ENCODE results near the gene MOBP.
A peak's percentile ranks its signal among the peaks of the same experiment; 100 is the strongest.

The MOBP gene

GRCh38 chr3:39499651-39500273 is 32.3 kb downstream of the MOBP start:
- no peak for DNase-seq

- DNase-seq = no peak
These were observed 33.6 kb downstream of the MOBP start for GRCh38 chr3:39501059-39501458.

DNA sequence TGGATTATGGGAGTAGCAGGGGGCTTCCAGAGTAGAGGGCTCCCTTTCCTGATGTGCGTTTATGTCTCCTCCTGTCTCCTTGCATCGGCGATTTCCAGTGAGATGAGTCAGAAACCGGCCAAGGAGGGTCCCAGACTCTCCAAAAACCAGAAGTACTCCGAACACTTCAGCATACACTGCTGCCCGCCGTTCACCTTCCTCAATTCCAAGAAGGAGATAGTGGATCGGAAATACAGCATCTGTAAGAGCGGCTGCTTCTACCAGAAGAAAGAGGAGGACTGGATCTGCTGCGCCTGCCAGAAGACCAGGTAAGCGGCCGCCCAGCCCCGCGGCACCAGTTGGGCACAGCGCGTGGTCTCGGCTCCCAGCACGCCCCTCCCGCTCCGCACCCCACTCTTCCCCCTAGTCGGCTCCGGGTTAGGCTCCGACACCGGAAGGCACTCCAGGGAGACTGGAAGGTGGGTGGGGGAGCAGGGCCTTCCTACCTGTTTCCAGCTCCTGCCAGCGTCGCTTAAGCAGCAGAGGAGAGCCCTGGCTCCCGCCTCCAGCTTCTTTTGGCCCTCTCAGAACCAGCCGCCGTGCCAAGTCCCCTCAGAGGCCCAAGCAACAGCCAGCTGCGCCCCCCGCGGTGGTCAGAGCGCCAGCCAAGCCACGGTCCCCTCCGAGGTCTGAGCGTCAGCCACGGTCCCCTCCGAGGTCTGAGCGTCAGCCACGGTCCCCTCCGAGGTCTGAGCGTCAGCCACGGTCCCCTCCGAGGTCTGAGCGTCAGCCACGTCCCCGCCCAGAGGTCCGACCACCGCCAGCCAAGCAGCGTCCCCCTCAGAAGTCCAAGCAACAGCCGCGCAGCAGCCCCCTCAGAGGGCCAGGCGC is 34.7 kb downstream of the MOBP start:
- DNase-seq = peak in 1 of 2 donors; percentile 2

GRCh38 chr3:39502838-39503145 is 35.3 kb downstream of the MOBP start:
- DNase-seq = no peak

- DNase-seq = no peak
These were observed 38.6 kb downstream of the MOBP start for GRCh38 chr3:39505866-39506742.

DNA sequence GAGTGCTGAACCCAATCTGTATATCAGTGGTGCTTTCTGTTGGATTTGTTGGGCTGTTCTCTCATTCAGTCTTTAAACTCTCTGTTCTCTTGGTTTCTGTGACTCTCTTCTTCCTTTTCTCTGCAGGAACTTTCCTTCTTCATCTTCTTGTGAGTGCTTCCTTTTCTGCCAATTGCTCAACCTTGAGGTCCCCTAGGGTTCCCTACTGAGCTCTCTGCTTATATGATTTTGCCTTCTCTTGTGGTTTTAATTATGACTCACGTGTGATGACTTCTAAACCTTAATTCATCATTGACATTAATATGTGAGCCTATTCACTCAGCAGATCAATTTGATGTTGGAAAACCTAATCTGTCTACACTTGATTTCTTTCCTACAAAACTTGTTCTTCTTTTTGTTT is 39.4 kb downstream of the MOBP start:
- DNase-seq = no peak

DNA sequence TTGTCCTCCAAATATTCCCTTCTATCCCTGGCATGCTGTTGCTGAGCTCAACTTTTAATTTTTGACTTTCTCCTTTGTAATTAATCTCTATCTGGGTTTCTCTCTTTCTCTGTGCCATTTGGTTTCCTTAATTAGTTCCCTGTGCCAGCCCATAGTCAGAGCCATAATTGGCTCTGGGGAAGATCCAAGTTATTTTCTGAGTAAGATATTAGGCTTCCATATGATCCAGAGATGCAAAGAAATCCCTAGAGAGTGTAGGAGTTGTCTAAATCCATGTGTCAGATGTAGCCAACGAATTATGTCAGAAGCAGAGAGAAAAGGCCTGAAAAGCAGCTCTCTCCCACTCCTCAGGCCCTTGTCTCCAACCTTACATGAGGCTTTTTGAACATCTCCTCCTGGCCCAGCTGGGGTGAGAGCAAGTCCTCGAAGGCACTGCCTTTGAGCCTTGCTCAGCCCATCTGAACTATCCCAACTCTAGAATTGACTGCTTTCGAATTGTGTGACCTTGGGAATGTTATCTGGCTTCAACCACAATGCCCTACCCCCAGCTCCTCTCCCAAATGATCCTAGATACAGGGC is 46.4 kb downstream of the MOBP start:
- no peak for DNase-seq

GRCh38 chr3:39515681-39516441 is 48.4 kb downstream of the MOBP start:
- DNase-seq = no peak

GRCh38 chr3:39519103-39519502 is 51.6 kb downstream of the MOBP start:
- DNase-seq = no peak

DNA sequence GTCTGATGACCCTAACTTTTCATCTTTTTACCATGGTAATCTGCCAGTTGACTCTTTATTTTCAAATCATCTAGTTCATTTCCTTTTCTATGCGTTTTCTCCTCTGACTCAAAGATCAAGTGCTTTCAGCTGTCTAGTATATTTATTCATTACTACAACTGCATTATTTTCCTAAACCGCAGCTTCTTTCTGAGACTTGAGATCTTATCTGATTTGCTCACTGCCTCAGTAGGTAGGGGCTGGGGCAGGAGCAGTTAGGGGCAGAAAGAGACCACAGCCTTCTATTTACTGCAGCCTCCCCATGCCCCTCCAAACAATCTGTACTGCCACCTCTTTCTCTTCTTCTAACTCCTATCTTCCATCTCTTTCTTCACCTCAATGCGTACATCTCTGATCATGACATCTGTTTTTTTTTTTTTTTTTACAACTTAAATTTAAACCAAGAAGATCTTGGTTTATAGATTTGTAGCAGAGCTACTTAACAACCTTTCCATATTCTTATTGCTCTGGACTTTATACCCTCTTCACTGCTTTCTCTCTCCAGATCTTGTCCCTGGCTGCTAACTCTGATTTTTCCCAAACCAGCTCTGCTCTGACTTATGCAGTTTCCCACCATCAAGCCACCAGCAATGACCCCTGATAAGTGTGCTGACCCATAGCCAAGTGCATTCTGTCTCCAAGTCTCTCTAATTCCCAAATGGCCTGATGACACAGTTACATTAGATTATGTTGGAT is 52.2 kb downstream of the MOBP start:
- DNase-seq = no peak

GRCh38 chr3:39521456-39521855 is 54.0 kb downstream of the MOBP start:
- DNase-seq = no peak

- no peak for DNase-seq
These were observed 56.6 kb downstream of the MOBP start for GRCh38 chr3:39524107-39524506.

GRCh38 chr3:39528844-39529243 is 61.4 kb downstream of the MOBP start:
- DNase-seq = no peak

DNA sequence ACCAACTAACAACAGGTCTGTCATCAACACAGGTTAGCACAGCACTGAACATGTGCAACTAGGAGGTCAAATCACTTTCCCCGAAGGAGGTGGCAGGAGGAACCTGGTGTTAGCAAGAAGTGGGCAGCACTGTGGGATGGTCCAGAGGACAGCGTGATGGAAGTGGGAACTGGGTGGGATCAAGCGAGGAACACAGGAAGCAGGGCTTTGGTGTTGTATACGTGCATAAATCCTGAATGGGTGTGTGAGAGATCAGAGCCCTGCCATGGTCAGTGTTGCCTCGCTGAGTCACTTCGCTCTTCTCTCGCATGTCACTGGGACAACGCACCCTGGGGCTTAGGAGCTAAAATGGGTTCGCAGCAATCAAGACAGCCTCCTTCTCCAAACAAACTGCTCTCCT is 62.1 kb downstream of the MOBP start:
- no peak for DNase-seq

DNA sequence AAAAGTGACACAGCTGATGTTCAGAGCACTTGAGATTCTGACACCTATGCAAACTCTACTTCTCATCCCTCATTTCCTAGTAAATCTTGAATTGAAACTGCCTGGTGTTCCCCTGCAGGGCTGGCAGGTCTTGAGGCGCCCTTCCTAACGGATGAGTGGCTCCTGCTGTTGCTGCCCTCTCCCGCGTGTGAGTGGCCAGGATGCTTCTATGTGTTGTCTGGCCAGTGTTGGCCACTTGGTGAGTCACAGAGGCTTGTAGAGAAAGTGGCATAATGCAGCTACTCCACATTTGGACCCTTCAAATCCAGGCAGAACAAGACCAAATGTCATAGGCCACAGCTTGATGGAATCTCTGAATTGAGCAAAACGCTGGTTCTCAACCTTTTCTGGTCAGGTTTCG is 63.6 kb downstream of the MOBP start:
- DNase-seq = no peak

- no peak for DNase-seq
These were observed 64.2 kb downstream of the MOBP start for GRCh38 chr3:39531665-39532064.

GRCh38 chr3:39532777-39533176 is 65.3 kb downstream of the MOBP start:
- no peak for DNase-seq

DNA sequence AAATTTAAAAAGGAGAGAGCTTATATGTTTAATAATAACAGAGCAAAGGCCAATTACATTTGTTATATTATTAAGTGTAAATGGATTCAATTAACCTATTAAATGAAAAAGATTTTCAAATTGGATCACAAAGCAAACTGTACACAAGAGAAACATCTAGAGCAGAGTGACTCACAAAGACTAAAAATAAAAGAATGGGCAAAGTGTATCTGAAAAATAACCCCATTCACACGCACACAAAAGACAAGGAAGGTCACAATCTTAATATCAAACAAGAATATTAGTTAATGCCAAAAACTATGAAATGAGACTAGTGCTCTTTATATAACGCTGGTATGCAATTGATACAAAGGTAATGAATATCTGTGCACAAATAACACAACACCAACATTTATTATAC is 65.7 kb downstream of the MOBP start:
- DNase-seq = no peak

GRCh38 chr3:39540162-39540921 is 72.9 kb downstream of the MOBP start:
- no peak for DNase-seq

- DNase-seq = no peak
These were observed 74.0 kb downstream of the MOBP start for GRCh38 chr3:39541442-39541841.

- no peak for DNase-seq
These were observed 74.4 kb downstream of the MOBP start for GRCh38 chr3:39541917-39542329.
